ENCODE measurements around the gene TSPAN2.

DNA sequence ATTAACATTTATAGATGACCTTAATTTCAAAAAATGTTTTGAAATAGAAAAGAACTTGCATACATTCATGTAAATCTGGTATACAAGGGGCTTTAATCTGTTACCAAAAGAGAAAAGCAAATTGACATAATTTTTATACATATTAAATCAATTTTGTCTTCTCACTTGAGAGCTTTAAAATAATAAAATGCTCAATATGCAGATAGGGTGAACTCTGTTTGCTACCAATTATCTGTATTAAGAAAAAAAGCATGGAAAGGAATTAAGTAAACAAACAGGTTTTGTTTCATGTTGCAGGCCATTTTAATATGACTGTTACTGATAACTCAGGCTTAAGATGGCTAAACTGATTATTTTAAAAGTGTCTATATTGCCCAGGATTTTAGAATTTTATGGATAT, 65.7 kb downstream of the TSPAN2 start:
- TF ChIP-seq RAD21 (IDR thresholded peaks at IDR 0.05; ENCODE audit: low read depth) (no peak), CREB1 (IDR thresholded peaks at IDR 0.05; ENCODE audit: low read depth) (no peak), TAF1 (IDR thresholded peaks at IDR 0.05; ENCODE audit: low read depth) (no peak), YY1 (IDR thresholded peaks at IDR 0.05; ENCODE audit: low read depth) (no peak), NFIC (IDR thresholded peaks at IDR 0.05) (no peak), EGR1 (IDR thresholded peaks at IDR 0.05) (no peak), TEAD4 (IDR thresholded peaks at IDR 0.05) (no peak), ZBTB7A (IDR thresholded peaks at IDR 0.05; ENCODE audit: low read depth) (no peak), EP300 (IDR thresholded peaks at IDR 0.05; ENCODE audit: borderline replicate concordance) (no peak), FOXM1 (IDR thresholded peaks at IDR 0.05; ENCODE audit: borderline replicate concordance, low read depth) (no peak), TCF12 (IDR thresholded peaks at IDR 0.05; ENCODE audit: low read depth) (no peak)
- TF ChIP-seq, protein P1, sequence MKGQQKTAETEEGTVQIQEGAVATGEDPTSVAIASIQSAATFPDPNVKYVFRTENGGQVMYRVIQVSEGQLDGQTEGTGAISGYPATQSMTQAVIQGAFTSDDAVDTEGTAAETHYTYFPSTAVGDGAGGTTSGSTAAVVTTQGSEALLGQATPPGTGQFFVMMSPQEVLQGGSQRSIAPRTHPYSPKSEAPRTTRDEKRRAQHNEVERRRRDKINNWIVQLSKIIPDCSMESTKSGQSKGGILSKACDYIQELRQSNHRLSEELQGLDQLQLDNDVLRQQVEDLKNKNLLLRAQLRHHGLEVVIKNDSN (IDR thresholded peaks at IDR 0.05) = no peak
- TF ChIP-seq, protein P2, sequence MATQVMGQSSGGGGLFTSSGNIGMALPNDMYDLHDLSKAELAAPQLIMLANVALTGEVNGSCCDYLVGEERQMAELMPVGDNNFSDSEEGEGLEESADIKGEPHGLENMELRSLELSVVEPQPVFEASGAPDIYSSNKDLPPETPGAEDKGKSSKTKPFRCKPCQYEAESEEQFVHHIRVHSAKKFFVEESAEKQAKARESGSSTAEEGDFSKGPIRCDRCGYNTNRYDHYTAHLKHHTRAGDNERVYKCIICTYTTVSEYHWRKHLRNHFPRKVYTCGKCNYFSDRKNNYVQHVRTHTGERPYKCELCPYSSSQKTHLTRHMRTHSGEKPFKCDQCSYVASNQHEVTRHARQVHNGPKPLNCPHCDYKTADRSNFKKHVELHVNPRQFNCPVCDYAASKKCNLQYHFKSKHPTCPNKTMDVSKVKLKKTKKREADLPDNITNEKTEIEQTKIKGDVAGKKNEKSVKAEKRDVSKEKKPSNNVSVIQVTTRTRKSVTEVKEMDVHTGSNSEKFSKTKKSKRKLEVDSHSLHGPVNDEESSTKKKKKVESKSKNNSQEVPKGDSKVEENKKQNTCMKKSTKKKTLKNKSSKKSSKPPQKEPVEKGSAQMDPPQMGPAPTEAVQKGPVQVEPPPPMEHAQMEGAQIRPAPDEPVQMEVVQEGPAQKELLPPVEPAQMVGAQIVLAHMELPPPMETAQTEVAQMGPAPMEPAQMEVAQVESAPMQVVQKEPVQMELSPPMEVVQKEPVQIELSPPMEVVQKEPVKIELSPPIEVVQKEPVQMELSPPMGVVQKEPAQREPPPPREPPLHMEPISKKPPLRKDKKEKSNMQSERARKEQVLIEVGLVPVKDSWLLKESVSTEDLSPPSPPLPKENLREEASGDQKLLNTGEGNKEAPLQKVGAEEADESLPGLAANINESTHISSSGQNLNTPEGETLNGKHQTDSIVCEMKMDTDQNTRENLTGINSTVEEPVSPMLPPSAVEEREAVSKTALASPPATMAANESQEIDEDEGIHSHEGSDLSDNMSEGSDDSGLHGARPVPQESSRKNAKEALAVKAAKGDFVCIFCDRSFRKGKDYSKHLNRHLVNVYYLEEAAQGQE (IDR thresholded peaks at IDR 0.05; ENCODE audit: low read depth) = no peak
- TF ChIP-seq, protein P3, sequence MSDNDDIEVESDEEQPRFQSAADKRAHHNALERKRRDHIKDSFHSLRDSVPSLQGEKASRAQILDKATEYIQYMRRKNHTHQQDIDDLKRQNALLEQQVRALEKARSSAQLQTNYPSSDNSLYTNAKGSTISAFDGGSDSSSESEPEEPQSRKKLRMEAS (IDR thresholded peaks at IDR 0.05) = no peak
